Central memory CD4-positive, alpha-beta T cell (primary cell): ENCODE measurements around the gene CLIP1.
A peak's percentile ranks its signal among the peaks of the same experiment; 100 is the strongest.
"Not testable (repeated sequence)": the region's sequence is repeated elsewhere in the genome, so short reads cannot be mapped to it uniquely, and the experiment has no call there.

Source experiments
- DNase-seq: peaks from one replicate; pipeline ENCODE4 v3.0.0; 2022
- total RNA-seq, 3 experiments: gene quantifications; one replicate each; lab custom pipeline; 2026; lab: John Stamatoyannopoulos, UW

CLIP1 gene
- 139 to 148 (median 146) reads per million in 3 experiments for total RNA-seq

DNA sequence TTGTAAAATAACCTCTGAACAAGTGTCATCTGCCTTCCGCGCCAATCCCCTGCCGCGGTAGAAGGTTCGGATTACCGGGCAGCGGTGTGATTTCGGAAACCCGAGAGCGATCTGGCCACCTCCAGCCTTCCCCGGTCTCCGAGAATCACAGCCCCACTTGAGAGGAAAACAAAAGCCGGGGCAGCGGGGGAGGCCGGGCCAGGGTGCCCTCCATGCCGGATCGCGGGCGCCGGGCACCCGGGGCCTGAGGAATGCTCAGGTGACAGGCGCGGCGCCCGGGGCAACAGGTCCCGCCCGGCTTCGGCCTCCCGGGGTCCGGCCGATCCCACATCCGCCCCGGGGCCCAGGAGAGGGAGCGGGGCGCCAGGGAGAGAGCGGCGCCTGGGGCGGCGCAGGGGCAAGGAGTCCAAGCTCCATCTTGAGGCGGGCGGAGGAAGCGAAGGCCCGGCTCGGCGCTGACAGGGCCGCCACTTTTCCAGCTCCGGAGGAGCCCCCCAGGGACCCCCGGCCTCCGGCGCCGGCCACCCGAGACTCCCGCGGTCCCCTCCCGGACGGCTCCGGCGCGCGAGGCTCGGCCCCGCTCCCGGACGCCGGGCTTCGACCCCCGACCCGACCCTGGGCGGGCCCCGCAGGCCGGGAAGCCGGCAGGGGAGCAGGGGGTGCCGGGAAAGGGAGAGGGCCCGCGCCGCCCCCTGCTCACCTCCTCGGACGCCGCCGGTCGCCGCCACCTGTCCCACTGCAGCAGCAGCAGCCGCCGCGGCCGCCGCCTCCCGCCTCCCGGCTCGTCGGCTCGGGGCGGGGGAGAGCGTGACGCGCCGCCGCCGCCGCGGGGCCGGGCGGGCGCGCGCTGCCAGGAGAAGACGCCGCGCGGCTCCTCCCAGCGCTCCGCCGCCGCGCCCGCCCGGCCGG lies at the start of gene CLIP1:
CLIP1 (minus strand) TSS at position 849 of the 909 bp plus-strand sequence. CDS start 42,217 bp downstream, outside the sequence.
- peak; percentile 52 for DNase-seq

DNA sequence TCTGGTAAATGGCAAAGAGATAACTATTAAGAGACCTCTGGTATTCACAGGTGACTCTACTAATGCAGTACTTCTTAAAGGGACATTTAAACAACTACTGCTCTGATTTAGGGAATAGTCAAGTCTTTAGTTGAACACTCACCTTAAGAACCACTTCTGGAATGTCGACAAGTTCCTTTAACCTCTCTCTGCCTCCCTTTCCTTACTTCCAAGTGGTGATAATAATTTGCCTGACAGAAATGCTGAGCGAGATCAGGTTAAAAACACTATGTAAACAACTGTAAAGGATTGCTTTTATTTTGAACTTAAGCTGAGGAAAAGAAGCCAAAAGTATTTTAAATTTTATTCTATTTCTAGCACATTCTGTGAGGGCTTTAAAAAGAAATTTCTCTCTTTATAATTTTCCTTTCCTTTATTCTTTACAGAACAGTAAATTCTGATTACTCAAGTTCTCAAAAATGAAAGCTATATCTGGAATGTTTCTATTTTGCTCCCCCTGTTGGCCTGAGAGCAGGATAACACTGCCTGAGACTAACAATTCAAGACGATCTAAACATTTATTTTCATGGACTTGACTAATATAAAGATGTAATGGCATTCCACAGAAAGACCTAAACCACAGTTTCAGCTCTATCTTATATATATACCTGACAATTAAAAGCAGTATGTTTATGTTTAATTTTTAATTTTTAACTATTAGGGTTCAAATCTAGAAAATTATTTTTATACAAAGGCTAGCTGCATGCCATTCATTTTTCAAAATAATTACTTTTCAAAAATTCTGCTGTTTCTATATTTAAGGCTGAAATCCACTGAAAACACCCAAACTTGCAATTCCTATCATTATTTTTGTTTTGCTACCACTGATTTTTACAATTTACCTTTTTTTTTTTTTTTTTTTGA lies 49.1 kb upstream of the CLIP1 start:
- DNase-seq, result peak; percentile 53

DNA sequence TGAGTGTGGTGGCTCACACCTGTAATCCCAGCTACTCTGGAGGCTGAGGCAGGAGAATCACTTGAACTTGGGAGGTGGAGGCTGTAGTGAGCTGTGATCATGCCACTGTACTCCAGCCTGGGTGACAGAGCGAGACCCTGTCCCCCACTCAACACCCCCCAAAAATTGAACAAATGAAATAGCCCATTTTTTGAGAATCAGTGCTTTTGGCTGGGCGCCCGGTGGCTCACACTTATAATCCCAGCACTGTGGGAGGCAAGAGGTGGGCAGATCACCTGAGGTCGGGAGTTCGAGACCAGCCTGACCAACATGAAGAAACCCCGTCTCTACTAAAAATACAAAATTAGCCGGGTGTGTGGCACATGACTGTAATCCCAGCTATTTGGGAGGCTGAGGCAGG lies 48.1 kb upstream of the CLIP1 start:
- not testable (repeated sequence) for DNase-seq

DNA sequence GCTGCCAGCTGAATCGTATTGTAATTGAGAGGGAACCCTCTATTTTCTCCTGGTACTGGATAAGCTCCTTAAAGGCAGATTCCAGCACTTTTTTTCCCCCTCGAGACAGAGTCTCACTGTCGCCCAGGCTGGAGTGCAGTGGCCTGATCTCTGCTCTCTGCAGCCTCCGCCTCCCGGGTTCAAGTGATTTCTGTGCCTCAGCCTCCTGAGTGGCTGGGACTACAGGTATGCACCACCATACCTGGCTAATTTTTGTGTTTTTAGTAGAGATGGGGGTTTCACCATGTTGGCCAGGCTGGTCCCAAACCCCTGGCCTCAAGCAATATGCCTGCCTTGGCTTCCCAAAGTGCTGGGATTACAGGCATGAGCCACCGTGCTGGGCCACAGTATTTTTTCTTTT lies 47.4 kb upstream of the CLIP1 start:
- not testable (repeated sequence) for DNase-seq

DNA sequence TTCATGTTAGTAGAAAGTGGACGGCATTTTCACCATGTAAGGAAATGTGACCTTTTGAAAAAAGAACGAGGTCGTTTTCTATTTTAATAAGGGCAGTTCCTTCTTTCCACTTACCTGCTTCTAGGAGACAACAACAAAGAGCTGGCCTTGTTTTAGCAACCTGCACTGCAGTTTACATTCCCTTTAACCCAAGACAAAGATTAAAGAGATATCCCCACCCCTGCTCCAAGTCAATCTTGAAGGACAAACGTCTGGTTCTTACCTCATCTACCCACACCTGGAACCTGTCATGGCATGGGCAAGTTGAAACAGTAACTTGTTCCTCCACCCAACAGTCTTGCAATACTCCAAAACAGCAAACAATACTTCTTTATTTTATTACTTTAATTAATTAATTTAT lies 45.5 kb upstream of the CLIP1 start:
- no peak for DNase-seq

DNA sequence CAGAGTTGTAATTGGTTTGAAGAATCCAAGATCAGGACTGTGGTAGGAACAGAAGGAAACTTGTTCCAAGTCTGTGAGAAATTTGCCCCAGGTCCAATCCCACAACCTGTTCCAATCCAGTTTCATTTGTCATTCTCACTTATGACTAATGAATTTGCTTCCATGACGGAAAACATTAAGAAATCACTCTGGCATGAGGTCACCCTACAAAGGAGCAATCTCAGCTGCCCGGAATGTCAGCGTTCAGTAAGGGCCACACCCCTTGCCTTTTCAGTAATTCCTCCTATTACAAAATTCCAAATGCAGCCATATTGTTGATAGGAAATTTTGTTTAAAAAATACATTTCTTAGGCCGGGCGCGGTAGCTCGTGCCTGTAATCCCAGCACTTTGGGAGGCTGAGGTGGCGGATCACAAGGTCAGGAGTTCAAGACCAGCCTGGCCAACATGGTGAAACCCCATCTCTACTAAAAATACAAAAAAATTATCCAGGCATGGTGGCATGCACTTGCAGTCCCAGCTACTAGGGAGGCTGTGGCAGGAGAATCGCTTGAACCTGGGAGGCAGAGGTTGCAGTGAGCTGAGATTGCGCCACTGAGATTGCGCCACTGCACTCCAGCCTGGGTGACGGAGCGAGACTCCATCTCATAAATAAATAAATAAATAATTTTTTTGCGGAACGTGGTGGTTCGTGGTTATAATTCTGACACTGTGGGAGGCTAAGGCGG lies 42.0 kb upstream of the CLIP1 start:
- not testable (repeated sequence) for DNase-seq

DNA sequence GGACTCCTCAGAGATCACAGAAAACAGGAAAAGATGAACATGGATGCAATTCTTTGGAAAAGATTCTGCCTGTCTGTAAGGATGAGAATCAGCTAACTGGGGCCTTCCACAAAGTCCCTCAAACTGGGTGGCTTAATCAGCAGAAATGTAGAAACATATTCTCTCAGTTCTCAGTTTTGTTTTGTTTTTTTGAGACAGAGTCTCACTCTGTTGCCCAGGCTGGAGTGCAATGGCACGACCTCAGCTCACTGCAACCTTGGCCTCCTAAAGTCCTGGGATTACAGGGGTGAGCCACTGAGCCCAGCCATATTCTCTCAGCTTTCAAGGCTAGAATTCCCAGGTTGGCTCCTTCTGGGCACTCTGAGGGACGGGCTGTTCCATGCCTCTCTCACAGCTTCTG lies 38.2 kb upstream of the CLIP1 start:
- DNase-seq, result no peak

DNA sequence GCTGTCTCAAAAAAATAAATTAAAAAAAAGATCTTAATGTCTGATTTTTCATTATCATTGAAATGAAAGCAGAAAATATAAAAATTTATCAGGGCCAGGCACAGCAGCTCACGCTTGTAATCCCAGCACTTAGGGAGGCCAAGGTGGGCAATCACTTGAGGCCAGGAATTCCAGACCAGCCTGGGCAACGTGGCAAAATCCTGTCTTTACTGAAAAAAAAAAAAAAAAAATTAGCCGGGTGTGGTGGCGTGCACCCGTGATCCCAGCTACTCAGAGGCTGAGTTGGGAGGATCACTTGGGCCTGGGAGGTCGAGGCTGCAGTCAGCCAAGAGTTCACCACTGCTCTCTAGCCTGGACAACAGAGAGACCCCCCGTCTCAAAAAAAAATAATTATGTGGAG lies 37.6 kb upstream of the CLIP1 start:
- no peak for DNase-seq

DNA sequence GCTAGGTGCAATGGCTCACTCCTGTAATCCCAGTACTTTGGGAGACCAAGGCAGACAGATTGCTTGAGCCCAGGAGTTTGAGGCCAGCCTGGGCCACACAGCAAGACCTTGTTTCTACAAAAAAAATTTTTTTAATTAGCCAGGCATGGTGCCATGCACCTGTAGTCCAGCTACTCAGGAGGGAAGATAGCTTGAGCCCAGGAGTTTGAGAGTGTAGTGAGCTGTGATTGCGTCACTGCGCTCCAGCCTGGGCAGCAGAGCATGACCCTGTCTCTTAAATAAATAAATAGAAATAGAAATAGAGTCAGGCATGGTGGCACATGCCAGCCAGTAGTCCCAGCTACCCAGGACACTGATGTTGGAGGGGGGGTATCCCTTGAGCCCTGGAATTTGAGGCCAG lies 36.7 kb upstream of the CLIP1 start:
- DNase-seq, result no peak

DNA sequence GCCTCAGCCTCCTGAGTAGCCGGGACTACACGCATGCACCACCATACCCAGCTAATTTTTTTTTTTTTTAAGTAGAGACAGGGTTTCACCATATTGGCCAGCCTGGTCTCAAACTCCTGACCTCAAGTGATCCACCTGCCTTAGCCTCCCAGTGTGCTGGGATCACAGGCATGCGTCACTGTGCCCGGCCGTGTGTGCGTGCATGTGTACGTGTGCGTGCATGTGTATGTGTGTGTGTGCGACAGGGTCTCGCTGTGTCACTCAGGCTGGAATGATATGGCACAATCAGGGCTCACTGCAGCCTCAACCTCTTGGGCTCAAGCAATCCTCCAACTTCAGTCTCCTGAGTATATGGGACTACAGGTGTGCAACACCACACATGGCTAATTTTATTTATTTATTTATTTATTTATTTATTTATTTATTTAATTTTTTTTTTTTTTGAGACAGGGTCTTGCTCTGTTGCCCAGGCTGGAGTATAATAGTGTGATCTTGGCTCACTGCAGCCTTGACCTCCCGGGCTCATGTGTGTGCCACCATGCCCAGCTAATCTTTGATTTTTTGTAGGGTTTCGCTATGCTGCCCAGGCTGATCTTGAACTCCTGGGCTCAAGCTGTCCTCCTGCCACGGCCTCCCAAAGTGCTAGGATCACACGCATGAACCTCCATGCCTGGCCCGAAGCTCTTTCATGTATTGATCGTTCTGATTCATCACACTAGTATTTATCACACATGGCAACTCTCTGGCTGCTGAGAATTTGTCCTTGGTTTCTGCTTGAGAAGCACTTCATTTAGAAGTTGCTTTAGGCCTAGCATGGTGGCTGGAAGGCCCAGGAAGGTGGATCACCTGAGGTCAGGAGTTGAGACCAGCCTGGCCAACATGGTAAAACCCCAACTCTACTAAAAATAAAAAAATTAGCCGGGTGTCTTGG lies 35.9 kb upstream of the CLIP1 start:
- no peak for DNase-seq

DNA sequence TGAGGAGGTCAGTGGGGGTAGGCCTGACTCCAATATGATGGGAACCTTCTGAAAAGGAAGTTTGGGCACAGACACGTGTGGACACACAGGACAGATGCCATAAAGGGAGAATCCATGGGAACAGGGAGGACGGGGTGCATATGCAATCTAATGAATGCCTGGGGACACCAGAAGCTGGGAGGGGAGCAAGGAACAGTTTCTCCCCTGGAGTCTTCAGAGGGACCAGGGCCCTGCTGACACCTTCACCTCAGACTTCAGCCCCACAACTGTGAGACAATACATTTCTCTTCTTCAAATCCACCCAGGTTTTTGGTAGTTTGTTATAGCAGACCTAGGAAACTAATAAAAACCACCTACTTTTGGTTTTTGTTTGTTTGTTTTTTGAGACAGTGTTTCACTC lies 35.2 kb upstream of the CLIP1 start:
- DNase-seq, result no peak

DNA sequence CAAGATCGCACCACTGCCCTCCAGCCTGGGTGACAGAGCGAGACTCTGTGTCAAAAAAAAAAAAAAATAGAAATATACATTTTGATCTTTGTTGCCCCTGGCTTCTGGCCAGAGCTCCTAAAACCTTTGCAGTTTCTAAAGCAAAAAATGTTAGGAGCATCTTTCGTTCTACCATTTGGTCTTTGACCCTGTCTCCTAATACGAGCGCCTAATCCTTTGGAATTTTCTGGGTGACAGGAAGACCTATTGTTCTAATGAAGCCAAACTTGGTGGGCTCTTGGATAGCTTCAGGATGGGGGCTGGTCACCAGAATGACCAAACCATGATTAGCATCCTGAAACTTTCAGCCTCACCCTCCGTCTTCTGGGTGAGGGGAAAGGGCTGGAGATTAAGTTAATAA lies 32.3 kb upstream of the CLIP1 start:
- DNase-seq, result no peak

DNA sequence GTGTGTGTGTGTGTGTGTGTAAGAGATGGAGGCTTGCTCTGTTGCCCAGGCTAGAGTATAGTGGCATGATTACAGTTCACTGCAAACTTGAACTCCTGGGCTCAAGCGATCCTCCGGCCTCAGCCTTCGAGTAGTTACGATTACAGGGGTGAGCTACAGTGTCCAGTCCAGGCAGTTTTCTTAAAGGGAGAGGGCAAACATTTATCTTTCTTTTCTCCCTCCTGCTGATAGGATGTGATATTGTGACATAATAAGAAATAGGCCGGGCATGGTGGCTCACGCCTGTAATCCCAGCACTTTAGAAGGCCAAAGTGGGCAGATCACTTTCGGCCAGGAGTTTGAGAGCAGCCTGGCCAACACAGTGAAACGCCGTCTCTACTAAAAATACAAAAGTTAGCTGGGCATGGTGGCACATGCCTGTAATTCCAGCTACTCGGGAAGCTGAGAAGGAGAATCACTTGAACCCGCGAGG lies 31.8 kb upstream of the CLIP1 start:
- DNase-seq, result no peak

DNA sequence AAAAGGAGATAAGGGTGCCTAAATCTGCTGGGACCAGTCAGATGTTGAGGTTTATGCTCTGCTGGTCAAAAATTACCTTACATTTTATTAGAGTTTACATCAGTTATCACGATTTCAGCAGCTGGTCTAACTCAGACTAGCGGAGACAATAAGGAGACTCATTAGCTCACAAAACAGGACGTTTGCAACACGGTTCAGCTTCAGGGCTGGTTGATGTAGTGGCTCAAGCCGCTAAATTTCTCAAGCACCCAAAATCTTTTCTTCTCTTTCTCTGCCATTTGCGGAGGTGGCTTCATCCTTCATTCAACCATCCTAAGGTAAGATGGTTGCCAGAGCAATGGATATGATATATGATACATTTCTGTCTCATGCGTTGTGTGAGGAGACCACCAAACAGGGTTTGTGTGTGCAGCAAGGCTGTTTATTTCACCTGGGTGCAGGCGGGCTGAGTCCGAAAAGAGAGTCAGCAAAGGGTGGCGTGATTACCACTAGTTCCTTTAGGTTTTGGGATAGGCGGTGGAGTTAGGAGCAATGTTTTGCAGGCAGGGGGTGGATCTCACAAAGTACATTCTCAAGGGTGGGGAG lies 30.3 kb upstream of the CLIP1 start:
- peak; percentile 8 for DNase-seq

DNA sequence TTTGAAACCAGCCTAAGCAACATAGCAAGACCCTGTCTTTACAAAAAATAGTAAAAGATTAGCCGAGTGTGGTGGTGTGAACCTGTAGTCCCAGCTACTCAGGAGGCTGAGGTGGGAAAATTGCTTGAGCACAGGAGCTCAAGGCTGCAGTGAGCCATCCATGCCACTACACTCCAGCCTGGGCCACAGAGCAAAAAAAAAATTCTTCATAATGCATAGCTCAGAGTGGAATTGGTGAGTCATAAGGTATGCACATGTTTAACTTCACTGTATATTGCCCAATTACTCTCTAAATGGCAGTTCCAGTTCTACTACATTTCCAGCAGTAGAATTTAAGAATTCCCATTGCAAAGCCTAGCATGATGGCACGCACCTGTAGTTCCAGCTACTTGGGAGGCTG lies 26.8 kb upstream of the CLIP1 start:
- DNase-seq, result no peak

DNA sequence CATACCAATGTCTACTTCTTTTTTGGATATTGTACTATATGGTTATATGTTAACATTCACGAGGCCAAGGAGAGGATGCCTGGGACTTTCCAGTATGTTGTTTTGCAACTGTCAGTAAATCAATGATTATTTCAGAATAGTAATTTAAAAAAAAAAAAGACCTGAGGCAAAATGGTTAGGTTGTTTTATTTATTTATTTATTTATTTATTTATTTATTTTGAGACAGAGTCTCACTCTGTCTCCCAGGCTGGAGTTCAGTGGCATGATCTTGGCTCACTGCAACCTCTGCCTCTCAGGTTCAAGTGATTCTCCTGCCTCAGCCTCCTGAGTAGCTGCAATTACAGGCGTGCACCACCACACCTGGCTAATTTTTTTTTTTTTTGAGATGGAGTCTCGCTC lies 25.4 kb upstream of the CLIP1 start:
- DNase-seq, result not testable (repeated sequence)

DNA sequence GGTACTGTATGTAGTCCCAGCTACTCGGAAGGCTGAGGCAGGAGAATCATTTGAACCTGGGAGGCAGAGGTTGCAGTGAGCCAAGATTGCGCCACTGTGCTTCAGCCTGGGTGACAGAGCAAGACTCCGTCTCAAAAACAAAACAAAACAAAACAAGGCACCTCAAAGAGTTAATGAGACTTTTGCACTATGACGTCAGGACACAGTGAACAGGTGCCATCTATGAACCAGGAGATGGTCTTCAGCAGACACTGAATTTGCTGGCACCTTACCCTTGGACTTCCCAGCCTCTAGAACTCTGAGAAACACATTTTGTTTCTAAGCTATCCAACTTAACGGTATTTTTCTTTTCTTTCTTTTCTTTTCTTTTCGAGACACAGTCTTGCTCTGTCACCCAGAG lies 23.9 kb upstream of the CLIP1 start:
- DNase-seq, result not testable (repeated sequence)

DNA sequence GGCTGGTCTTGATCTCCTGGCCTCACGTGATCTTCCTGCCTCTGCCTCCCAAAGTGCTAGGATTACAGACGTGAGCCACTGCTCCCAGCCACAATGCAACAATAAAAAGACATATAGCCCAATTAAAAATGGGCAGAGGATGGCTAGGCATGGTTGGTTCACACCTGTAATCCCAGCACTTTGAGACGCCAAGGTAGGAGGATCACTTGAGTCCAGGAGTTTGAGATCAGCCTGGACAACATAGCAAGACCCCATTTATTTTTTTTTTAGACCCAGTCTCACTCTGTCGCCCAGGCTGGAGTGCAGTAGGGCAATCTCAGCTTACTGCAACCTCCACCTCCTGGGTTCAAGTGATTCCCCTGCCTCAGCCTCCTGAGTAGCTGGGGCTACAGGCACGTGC lies 21.6 kb upstream of the CLIP1 start:
- DNase-seq, result not testable (repeated sequence)

DNA sequence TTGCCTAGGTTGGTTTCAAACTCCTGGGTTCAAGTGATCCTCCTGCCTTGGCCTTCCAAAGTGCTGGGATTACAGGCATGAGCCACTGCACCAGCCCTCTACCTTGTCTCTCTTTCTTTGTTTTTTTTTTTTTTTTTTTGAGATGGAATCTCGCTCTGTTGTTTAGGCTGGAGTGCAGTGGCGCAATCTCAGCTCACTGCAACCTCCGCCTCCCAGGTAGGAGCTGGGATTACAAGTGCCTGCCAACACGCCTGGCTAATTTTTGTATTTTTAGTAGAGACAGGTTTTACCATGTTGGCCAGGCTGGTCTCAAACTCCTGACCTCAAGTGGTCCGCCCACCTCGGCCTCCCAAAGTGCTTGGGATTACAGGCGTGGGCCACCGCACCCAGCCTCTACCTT lies 16.4 kb upstream of the CLIP1 start:
- not testable (repeated sequence) for DNase-seq

DNA sequence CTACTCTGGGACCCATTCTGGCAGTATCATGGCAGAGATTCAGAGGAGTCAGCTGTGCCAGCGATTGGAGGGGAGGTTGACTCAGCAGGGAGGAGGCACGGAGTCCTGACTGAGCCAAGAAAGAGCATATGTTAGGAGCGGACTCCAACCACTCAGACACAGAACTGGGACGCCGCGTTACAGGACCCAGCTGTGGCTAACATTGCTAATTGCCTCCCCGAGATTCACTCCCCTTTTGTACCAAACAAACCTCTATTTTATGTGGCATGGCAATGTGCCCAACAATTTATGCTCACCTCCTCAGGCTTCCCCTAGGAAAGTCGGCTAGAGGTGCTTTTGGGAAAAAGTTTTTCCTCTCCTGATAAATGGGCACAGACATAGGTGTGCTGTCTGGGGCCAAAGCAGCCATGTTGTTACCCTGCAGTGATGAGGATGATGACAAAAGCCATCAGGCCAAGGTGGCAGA lies 15.2 kb upstream of the CLIP1 start:
- no peak for DNase-seq

DNA sequence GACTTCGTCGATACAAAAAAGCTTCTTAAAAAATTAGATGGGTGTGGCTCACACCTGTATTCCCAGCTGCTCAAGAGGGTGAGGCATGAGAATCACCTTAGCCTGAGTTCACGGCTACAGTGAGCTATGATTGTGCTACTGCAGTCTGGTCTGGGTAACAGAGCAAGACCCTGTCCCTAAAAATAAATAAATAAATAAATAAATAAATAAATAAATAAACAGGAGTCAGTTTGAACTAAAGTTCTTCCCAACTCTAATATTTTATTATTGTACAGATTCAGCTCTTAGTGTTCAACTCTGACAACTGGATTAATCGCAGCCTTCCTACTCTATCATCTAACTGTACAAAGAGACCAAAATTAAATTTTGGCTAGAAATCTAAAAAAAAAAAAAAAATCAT lies 12.7 kb upstream of the CLIP1 start:
- no peak for DNase-seq
